GM12801 (cell line): ENCODE data around the gene CCR9.

Source experiments
- CTCF ChIP-seq: IDR thresholded peaks from one replicate; pipeline ENCODE4 v1.5.1; 2011; ENCODE audit warnings: control low read depth; ENCODE audit not compliant: insufficient read length; ENCODE audit errors: extremely low read depth

Gene CCR9

GRCh38 chr3:45868650-45869049 lies 17.7 kb upstream of the CCR9 start:
- TF ChIP-seq CTCF = no peak

DNA sequence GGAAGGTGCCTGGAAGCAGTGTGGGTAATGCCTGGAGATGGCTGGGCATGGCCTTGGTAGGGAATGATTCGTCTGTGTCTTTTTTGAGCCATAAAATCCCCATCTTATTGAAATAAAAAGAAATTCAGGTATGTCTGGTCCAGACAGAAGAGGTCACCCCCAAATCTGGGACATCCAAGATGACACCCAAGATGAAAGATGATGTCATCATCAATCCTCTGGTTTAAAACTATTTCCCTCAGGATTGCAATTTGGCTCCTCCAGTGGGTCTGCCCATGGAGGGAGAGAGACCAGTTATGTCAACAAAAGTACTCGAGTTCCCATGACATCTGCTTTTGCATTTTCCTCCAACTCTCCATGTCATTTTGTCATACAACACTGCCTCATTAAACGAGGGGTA lies 16.7 kb upstream of the CCR9 start:
- TF ChIP-seq CTCF = no peak

DNA sequence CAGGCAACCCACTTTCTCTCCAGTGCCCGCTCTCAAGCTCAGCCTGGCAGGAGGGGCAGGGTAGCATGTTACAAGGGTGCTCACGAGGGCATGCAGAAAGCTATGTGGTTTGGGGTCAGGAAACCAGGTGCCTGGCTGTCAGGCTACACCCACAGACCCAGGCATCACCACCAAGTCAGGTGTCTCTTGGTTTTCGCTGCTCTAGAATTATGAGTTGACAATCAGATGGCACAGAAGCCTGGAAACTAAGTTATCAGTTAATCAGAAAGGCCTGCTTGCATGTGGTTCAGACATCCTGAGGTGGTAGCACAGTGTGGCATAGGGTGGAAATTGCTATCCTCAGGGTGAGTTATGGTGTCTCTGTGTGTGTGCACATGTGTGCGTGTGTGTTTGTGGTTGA lies 16.2 kb upstream of the CCR9 start:
- TF ChIP-seq CTCF = no peak

DNA sequence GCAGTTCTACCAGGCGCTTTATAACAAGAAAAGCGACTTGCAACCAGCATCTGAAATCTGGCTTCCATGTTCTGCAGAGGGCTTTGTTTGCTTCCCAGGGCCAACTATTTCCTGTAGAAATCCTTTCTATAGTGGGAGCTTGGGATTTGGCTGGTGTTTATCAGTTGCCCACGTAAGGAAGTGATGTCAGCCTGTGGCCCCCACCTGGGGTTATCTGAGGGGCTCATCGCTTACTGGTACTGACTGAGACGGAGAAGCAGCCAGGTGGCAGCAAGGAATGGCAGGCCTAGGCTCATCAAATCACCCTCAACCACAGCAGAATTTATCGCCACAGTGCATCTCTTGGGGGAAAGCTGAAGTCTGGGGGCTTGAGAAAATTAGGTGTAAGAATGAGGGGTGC lies 14.6 kb upstream of the CCR9 start:
- no peak for TF ChIP-seq CTCF

DNA sequence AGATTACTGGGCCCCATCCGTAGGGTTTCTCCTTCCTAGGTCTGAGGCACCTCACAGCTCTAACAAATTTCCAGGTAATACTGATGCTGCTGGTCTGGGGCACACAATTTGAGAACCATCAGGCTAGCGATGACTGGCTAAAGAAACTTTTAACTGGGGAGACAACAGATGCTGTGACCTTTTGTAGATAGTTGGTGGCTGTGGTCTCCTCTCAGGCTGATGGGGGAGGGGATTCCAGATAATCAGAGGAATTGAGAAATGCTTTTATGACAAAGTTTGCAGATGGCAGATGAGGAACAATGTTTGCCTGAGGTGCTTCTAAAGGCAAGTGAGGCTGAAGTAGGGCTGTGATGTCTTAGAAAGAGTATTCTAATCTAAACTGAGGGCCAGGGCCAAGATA lies 13.8 kb upstream of the CCR9 start:
- TF ChIP-seq CTCF = no peak

- no peak for TF ChIP-seq CTCF
Observed at GRCh38 chr3:45873036-45873435, 13.3 kb upstream of the CCR9 start.

GRCh38 chr3:45873638-45874037 lies 12.7 kb upstream of the CCR9 start:
- no peak for TF ChIP-seq CTCF
